ENCODE measurements around the gene DDTL. TPM values are rescaled to one million over a fixed set of nuclear protein-coding genes. Genes with fewer than 3 reads are reported as not detected.

Gene DDTL
- polyA plus RNA-seq, 3 donors: 0.25 to 0.41 TPM; not detected in 1

DNA sequence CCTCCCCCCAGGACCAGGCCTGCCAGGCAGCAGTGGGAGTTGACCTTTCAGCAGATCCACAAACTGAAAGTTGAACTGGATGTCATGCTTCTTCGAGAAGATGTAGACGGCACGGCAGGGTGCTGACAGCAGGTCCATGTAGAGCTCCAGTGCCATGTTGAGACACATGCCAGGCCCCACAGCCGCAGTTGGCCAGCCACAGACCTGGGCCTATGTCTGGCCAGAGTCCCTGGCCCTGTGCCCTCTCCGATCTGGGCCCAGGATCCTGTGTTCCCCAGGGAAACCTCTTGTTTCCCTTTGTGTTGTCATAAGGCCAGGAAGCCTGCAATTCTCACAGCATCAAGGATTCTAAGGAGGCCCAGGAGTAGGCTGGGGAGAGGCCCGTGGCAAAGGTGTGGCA, 38.5 kb downstream of the DDTL start, which contains the start of gene GSTT4:
Gene GSTT4 (minus strand): TSS at position 253 of the 400 bp plus-strand sequence. CDS start 97 bp downstream, at position 156.
- Histone ChIP-seq H3K4me2 (replicated peaks; ENCODE audit: extremely low read depth, low read length, poor library complexity, severe bottlenecking) (no peak within 1 kb of the TSS), H4K20me1 (ENCODE audit: insufficient read depth, low read length) (no peaks in the 10 kb centered on the region), H3K27me3 (ENCODE audit: control insufficient read depth in 2 of 2, insufficient read depth in 2 of 2, low read length in 2 of 2) (no peaks in the 10 kb centered on the region), H3K4me3 (replicated peaks in 1 of 3; ENCODE audit: low read depth in 2 of 3, low read length in 3 of 3) (no peak within 1 kb of the TSS), H3K9ac (ENCODE audit: insufficient read depth, low read length, poor library complexity, severe bottlenecking) (no peak within 1 kb of the TSS), H3K36me3 (replicated peaks in 1 of 2; ENCODE audit: control insufficient read depth in 1 of 2, insufficient read depth in 2 of 2, low read length in 2 of 2) (no peaks in the 10 kb centered on the region), H3K9me3 (replicated peaks in 1 of 2; ENCODE audit: control insufficient read depth in 1 of 2, insufficient read depth in 1 of 2, low read length in 2 of 2) (no peaks in the 10 kb centered on the region), H2AFZ (ENCODE audit: insufficient read depth, low read depth, low read length, poor library complexity, severe bottlenecking) (no peak within 1 kb of the TSS), H3K4me1 (ENCODE audit: control insufficient read depth in 1 of 2, insufficient read depth in 2 of 2, low read length in 2 of 2) (no peaks in the 10 kb centered on the region), H3K27ac (ENCODE audit: low read depth in 1 of 2, low read length in 2 of 2) (no peak within 1 kb of the TSS), H3K79me2 (ENCODE audit: insufficient read depth, low read length) (no peaks in the 10 kb centered on the region)
- H3K36me3 Mint-ChIP-seq: no peaks in the 10 kb centered on the region
- no peak within 1 kb of the TSS for H3K4me3 Mint-ChIP-seq
- no peaks in the 10 kb centered on the region for H3K4me1 Mint-ChIP-seq
- H3K27ac Mint-ChIP-seq: no peak within 1 kb of the TSS
- 88% methylated on average over 6 of the region's 6 CpGs for WGBS (ENCODE audit: insufficient coverage)
- H3K27me3 Mint-ChIP-seq (ENCODE audit: low read depth in 3 of 3): peaks cover 3 to 7% (median 4%) of the 10 kb centered on the region in 3 donors
- DNase-seq: no peak
- no peak for TF ChIP-seq CTCF (IDR thresholded peaks at IDR 0.05)
- intact Hi-C loops (cut with micrococcal nuclease): loop anchor here in 1 of 2 donors (5.0 kb wide), 1 partner anchor 68 kb away; no protein-coding TSS in a partner anchor
- H3K9me3 Mint-ChIP-seq: peaks cover 0 to 3% (median 0%) of the 10 kb centered on the region in 7 donors

DNA sequence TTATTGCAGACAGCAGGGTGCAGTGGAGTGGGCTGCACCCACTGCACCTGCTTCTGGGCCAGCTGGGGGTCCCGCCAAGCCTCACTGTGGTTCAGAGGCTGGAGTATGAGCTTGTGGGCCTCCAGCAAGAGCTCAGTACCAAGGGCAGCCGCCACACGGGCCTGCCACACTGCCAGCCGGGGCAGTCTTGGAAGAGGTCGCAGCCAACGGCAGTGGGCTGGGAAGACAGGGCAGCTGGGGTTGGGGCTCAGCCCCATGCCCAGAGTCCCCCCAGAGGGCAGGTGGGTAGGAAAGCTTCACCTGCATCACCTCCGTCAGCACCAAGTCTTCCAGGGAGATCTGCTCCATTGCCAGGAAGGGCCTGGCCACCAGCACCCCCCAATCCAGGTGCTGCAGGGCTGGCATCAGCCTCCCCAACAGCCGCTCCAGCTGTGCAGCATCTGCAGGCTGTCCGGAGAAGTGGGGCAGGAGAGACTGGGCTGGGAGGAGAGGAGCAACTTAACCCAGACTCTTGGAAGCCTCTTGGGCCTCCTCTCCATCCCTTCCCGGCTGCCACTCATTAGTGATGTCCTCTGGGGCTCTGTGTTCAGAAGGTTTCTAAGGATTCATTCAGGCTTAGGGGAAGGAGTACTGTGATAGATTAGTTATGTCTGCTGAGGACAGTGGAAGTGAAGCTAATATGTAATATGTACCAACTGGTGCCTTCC, 39.7 kb downstream of the DDTL start:
- Mint-ChIP-seq H3K9me3 (peaks cover 0 to 3% (median 0%) of the 10 kb centered on the region in 7 donors), H3K27ac (no peak overlapping the region), H3K4me1 (peaks cover 4% of the 10 kb centered on the region), H3K27me3 (ENCODE audit: low read depth in 3 of 3) (peaks cover 3 to 7% (median 4%) of the 10 kb centered on the region in 3 donors), H3K4me3 (no peak overlapping the region), H3K36me3 (no peaks in the 10 kb centered on the region)
- Histone ChIP-seq H2AFZ (ENCODE audit: insufficient read depth, low read depth, low read length, poor library complexity, severe bottlenecking) (no peak overlapping the region), H4K20me1 (ENCODE audit: insufficient read depth, low read length) (no peaks in the 10 kb centered on the region), H3K27ac (ENCODE audit: low read depth in 1 of 2, low read length in 2 of 2) (no peak overlapping the region), H3K79me2 (ENCODE audit: insufficient read depth, low read length) (peaks cover 2% of the 10 kb centered on the region), H3K36me3 (replicated peaks in 1 of 2; ENCODE audit: control insufficient read depth in 1 of 2, insufficient read depth in 2 of 2, low read length in 2 of 2) (no peaks in the 10 kb centered on the region), H3K4me2 (replicated peaks; ENCODE audit: extremely low read depth, low read length, poor library complexity, severe bottlenecking) (no peak overlapping the region), H3K4me1 (ENCODE audit: control insufficient read depth in 1 of 2, insufficient read depth in 2 of 2, low read length in 2 of 2) (no peaks in the 10 kb centered on the region), H3K9me3 (replicated peaks in 1 of 2; ENCODE audit: control insufficient read depth in 1 of 2, insufficient read depth in 1 of 2, low read length in 2 of 2) (no peaks in the 10 kb centered on the region), H3K27me3 (ENCODE audit: control insufficient read depth in 2 of 2, insufficient read depth in 2 of 2, low read length in 2 of 2) (no peaks in the 10 kb centered on the region), H3K4me3 (replicated peaks in 1 of 3; ENCODE audit: low read depth in 2 of 3, low read length in 3 of 3) (no peak overlapping the region), H3K9ac (ENCODE audit: insufficient read depth, low read length, poor library complexity, severe bottlenecking) (no peak overlapping the region)
- 84% methylated on average over 8 of the region's 10 CpGs for WGBS (ENCODE audit: insufficient coverage)
- TF ChIP-seq CTCF (IDR thresholded peaks at IDR 0.05): no peak
- intact Hi-C loops (cut with micrococcal nuclease): loop anchor here in 1 of 2 donors (5.0 kb wide), 1 partner anchor 69 kb away; no protein-coding TSS in a partner anchor
- DNase-seq: no peak

Measured in CD14-positive monocyte (primary cell).